Measurements from ENCODE around the gene ERV3-1.
"Not testable (repeated sequence)": the region's sequence is repeated elsewhere in the genome, so short reads cannot be mapped to it uniquely, and the experiment has no call there.

Gene ERV3-1

GRCh38 chr7:65006094-65006992 lies at the start of gene ERV3-1:
ERV3-1 (minus strand) TSS chr7:65006687; CDS start chr7:64993026, 13,661 bp downstream.
- no peak for TF ChIP-seq CTCF (IDR thresholded peaks at IDR 0.05; ENCODE audit: low read depth, low read length, missing control alignments)
- peak within 1 kb of the TSS; percentile 83 for H3K4me3 ChIP-seq (ENCODE audit: low read depth, low read length)
- peak; percentile 88 for DNase-seq (ENCODE audit: low read depth)
- in situ Hi-C loops (cut with HindIII; ENCODE audit: low sequenced_read_pairs), result no loop called here

DNA sequence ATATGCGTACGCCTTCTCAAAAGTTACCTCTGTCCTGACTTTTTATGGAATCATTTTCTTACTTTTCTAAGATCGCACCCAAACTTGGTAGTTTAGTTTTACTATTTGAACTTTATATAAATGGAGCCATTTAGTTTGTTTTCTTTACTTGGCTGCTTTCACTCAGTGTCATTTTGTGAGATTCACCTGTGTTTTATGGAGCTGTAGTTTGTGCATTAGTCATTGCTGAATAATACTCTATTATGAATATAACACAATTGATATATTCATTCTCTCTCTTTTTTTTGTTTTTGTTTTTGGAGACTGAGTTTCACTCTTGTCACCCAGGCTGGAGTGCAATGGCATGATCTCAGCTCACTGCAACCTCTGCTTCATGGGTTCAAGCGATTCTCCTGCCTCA lies 49.3 kb upstream of the ERV3-1 start:
- H3K4me3 ChIP-seq (ENCODE audit: low read depth, low read length); in situ Hi-C loops (cut with HindIII; ENCODE audit: low sequenced_read_pairs); DNase-seq (ENCODE audit: low read depth): not testable (repeated sequence)

- DNase-seq (ENCODE audit: low read depth); H3K4me3 ChIP-seq (ENCODE audit: low read depth, low read length); in situ Hi-C loops (cut with HindIII; ENCODE audit: low sequenced_read_pairs): not testable (repeated sequence)
These were observed 48.0 kb upstream of the ERV3-1 start for GRCh38 chr7:65054466-65054994.

- DNase-seq (ENCODE audit: low read depth); H3K4me3 ChIP-seq (ENCODE audit: low read depth, low read length); in situ Hi-C loops (cut with HindIII; ENCODE audit: low sequenced_read_pairs): not testable (repeated sequence)
These were observed 45.2 kb upstream of the ERV3-1 start for GRCh38 chr7:65051654-65052053.

- DNase-seq (ENCODE audit: low read depth); in situ Hi-C loops (cut with HindIII; ENCODE audit: low sequenced_read_pairs); H3K4me3 ChIP-seq (ENCODE audit: low read depth, low read length): not testable (repeated sequence)
These were observed 44.7 kb upstream of the ERV3-1 start for GRCh38 chr7:65051139-65051538.

DNA sequence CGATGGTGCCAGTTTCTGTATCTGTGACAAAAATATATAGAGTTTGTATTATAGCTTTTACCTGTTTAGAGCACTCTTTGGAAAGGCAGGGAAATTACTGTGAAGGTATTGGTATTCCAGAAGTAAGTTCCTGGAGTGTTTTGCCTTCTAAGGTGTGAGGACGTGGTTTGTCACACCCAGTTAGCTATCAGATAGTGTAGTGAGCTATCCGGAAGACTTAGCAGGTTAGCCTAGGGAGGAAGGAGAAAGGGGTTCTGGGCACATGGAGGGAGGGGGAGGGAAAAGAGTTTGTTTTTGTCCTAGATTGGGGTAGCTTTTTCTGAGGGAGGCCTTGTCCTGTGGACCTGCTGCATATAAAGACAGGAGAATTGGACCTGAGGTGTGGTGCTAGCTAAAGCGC lies 39.8 kb upstream of the ERV3-1 start:
- in situ Hi-C loops (cut with HindIII; ENCODE audit: low sequenced_read_pairs); DNase-seq (ENCODE audit: low read depth); H3K4me3 ChIP-seq (ENCODE audit: low read depth, low read length): not testable (repeated sequence)

- in situ Hi-C loops (cut with HindIII; ENCODE audit: low sequenced_read_pairs); DNase-seq (ENCODE audit: low read depth); H3K4me3 ChIP-seq (ENCODE audit: low read depth, low read length): not testable (repeated sequence)
These were observed 39.1 kb upstream of the ERV3-1 start for GRCh38 chr7:65045589-65045988.

GRCh38 chr7:65038767-65039166 lies 32.3 kb upstream of the ERV3-1 start:
- in situ Hi-C loops (cut with HindIII; ENCODE audit: low sequenced_read_pairs); DNase-seq (ENCODE audit: low read depth): not testable (repeated sequence)
- peak overlapping the region; percentile 65 for H3K4me3 ChIP-seq (ENCODE audit: low read depth, low read length)

DNA sequence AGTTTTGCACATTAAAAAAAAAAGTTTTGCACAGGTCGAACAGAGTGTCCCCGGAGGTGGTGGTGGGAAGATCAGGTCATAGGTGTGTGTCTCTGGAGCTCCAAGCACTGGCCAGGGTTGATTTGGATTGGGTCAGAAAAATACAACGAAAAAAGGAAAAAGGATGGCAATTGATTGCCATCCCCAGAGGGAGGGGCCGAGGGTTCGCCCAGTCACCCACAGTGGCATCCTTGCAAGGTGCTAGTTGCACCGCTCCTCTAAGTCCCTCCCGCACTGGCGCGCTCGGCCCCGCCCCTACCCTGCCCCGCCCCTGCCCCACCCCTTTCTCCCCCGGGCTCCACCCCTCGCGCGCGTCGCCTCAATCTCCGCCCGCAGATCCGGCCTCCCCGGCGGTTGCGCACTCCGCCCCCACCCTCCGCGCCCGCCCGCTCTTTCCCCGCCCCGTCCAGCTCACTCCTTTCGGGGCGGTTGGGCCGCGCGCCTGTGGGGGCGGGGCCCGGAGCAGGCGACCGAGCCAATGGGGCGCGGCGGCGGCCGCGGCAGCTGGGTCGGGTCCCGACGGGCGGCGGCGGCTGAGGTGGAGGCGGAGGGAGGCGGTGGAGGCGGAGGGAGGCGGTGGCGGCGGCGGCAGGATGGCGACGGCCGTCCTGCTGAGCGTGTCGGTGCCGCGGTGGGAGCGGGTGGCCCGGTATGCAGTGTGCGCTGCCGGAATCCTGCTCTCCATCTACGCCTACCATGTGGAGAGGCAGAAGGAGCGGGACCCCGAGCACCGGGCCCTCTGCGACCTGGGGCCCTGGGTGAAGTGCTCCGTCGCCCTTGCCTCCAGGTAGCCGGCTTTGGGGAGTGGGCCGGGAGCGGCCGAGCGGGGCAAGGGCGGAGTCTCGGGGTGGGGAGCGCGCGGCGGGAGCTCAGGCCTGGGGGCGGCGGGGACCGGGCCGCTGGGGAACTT lies 31.5 kb upstream of the ERV3-1 start:
- peak; percentile 20 for TF ChIP-seq CTCF (IDR thresholded peaks at IDR 0.05; ENCODE audit: low read depth, low read length, missing control alignments)
- DNase-seq (ENCODE audit: low read depth), result peak; percentile 73
- H3K4me3 ChIP-seq (ENCODE audit: low read depth, low read length), result peak overlapping the region; percentile 65
- in situ Hi-C loops (cut with HindIII; ENCODE audit: low sequenced_read_pairs), result no loop called here

DNA sequence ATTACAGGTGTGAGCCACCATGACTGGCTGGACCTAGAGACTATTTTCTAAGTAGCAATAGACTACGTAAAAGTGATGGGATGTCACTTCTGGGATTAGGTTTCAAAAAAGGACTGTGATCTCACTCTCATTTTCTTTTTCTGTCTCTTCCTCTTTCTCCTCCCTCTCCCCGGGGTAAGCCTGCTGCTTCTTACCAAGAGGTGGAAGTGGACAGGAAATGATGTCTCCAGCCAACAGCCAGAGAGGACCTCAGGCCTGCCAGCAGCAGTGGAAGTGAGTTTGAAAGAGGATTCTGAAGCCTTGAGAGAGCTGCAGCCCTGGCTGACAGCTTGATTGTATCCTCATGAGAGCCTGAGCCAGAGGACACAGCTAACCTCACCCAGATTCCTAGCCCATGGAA lies 30.0 kb upstream of the ERV3-1 start:
- DNase-seq (ENCODE audit: low read depth); in situ Hi-C loops (cut with HindIII; ENCODE audit: low sequenced_read_pairs); H3K4me3 ChIP-seq (ENCODE audit: low read depth, low read length): not testable (repeated sequence)

GRCh38 chr7:65035469-65035868 lies 29.0 kb upstream of the ERV3-1 start:
- H3K4me3 ChIP-seq (ENCODE audit: low read depth, low read length); DNase-seq (ENCODE audit: low read depth); in situ Hi-C loops (cut with HindIII; ENCODE audit: low sequenced_read_pairs): not testable (repeated sequence)

- DNase-seq (ENCODE audit: low read depth); H3K4me3 ChIP-seq (ENCODE audit: low read depth, low read length); in situ Hi-C loops (cut with HindIII; ENCODE audit: low sequenced_read_pairs): not testable (repeated sequence)
These were observed 27.8 kb upstream of the ERV3-1 start for GRCh38 chr7:65034120-65034782.

DNA sequence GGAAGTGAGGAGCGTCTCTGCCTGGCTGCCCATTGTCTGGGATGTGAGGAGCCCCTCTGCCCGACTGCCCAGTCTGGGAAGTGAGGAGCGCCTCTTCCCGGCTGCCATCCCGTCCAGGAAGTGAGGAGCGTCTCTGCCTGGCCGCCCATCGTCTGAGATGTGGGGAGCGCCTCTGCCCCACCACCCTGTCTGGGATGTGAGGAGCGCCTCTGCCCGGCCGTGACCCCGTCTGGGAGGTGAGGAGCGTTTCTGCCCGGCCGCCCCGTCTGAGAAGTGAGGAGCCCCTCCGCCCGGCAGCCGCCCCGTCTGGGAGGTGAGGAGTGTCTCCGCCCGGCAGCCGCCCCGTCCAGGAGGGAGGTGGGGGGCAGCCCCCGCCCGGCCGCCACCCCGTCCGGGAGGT lies 26.9 kb upstream of the ERV3-1 start:
- DNase-seq (ENCODE audit: low read depth); in situ Hi-C loops (cut with HindIII; ENCODE audit: low sequenced_read_pairs); H3K4me3 ChIP-seq (ENCODE audit: low read depth, low read length): not testable (repeated sequence)

- in situ Hi-C loops (cut with HindIII; ENCODE audit: low sequenced_read_pairs); DNase-seq (ENCODE audit: low read depth); H3K4me3 ChIP-seq (ENCODE audit: low read depth, low read length): not testable (repeated sequence)
These were observed 18.5 kb upstream of the ERV3-1 start for GRCh38 chr7:65025023-65025422.

All from astrocyte of the cerebellum (primary cell).